H9 (cell line): ENCODE data around the gene CDSN. TPM values are rescaled to one million over a fixed set of nuclear protein-coding genes. Genes with fewer than 3 reads are reported as not detected.

ENCODE experiments used
- DNase-seq: peaks from one replicate; pipeline ENCODE4 v3.0.0-alpha.2; 2017
- H2AFZ ChIP-seq: one replicate; pipeline ENCODE4 v1.6.1; 2013; ENCODE audit warnings: mild to moderate bottlenecking, low read length, control low read depth, moderate library complexity
- H2AK5ac ChIP-seq: 2 replicates; pipeline ENCODE4 v1.6.1; 2013; ENCODE audit warnings: low read length, control low read depth, mixed read lengths; ENCODE audit not compliant: insufficient read length
- H2BK120ac ChIP-seq: one replicate; pipeline ENCODE4 v1.6.1; 2013; ENCODE audit warnings: low read depth, mild to moderate bottlenecking, low read length, control low read depth, inconsistent platforms; ENCODE audit not compliant: poor library complexity, severe bottlenecking
- H2BK12ac ChIP-seq: 2 replicates; pipeline ENCODE4 v1.6.1; 2013; ENCODE audit warnings: low read length, control low read depth, mixed read lengths, low read depth; ENCODE audit not compliant: insufficient read length
- H2BK15ac ChIP-seq: 2 replicates; pipeline ENCODE4 v1.6.1; 2013; ENCODE audit warnings: low read depth, low read length, control low read depth
- H2BK20ac ChIP-seq: one replicate; pipeline ENCODE4 v1.6.1; 2013; ENCODE audit warnings: low read depth, mild to moderate bottlenecking, low read length, control low read depth, inconsistent platforms; ENCODE audit not compliant: poor library complexity, severe bottlenecking
- H2BK5ac ChIP-seq: 2 replicates; pipeline ENCODE4 v1.6.1; 2013; ENCODE audit warnings: low read length, control low read depth, mixed read lengths; ENCODE audit not compliant: insufficient read length
- H3K14ac ChIP-seq: 2 replicates; pipeline ENCODE4 v1.6.1; 2013; ENCODE audit warnings: low read length, control low read depth; ENCODE audit not compliant: insufficient read depth
- H3K18ac ChIP-seq: 2 replicates; pipeline ENCODE4 v1.6.1; 2013; ENCODE audit warnings: low read depth, mild to moderate bottlenecking, mixed read lengths, low read length, control low read depth; ENCODE audit not compliant: insufficient read length
- H3K23ac ChIP-seq: 2 replicates; pipeline ENCODE4 v1.6.1; 2013; ENCODE audit warnings: low read length, control low read depth, mixed read lengths, low read depth; ENCODE audit not compliant: insufficient read length
- H3K23me2 ChIP-seq: 2 replicates; pipeline ENCODE4 v1.6.1; 2013; ENCODE audit warnings: low read depth, mild to moderate bottlenecking, mixed read lengths, low read length, control low read depth; ENCODE audit not compliant: insufficient read length, poor library complexity, severe bottlenecking
- H3K27ac ChIP-seq: 2 replicates; pipeline ENCODE4 v1.5.1; 2013; ENCODE audit warnings: low read length, control low read depth, mixed read lengths, low read depth; ENCODE audit not compliant: insufficient read length
- H3K27me3 ChIP-seq: 2 replicates; pipeline ENCODE4 v1.6.1; 2013; ENCODE audit warnings: low read length, control low read depth, inconsistent platforms; ENCODE audit not compliant: insufficient read depth
- H3K4ac ChIP-seq: 2 replicates; pipeline ENCODE4 v1.6.1; 2013; ENCODE audit warnings: low read depth, mild to moderate bottlenecking, control low read depth, inconsistent platforms, low read length, moderate library complexity
- H3K4me1 ChIP-seq: 2 replicates; pipeline ENCODE4 v1.6.1; 2013; ENCODE audit warnings: low read length, control low read depth, inconsistent platforms; ENCODE audit not compliant: insufficient read depth
- H3K4me2 ChIP-seq: 2 replicates; pipeline ENCODE4 v1.6.1; 2013; ENCODE audit warnings: low read length, control low read depth, mixed read lengths; ENCODE audit not compliant: insufficient read length, insufficient read depth
- H3K56ac ChIP-seq: 2 replicates; pipeline ENCODE4 v1.6.1; 2013; ENCODE audit warnings: low read depth, mild to moderate bottlenecking, mixed read lengths, low read length, control low read depth; ENCODE audit not compliant: insufficient read length
- H3K79me1 ChIP-seq: 2 replicates; pipeline ENCODE4 v1.6.1; 2013; ENCODE audit warnings: low read depth, mild to moderate bottlenecking, moderate library complexity, low read length, control low read depth, inconsistent platforms; ENCODE audit not compliant: insufficient read depth, poor library complexity, severe bottlenecking
- H3K79me2 ChIP-seq: 2 replicates; pipeline ENCODE4 v1.6.1; 2013; ENCODE audit warnings: low read length, control low read depth, inconsistent platforms; ENCODE audit not compliant: insufficient read depth
- H3K9ac ChIP-seq: 2 replicates; pipeline ENCODE4 v1.6.1; 2013; ENCODE audit warnings: low read length, control low read depth, mixed read lengths; ENCODE audit not compliant: insufficient read length; ENCODE audit errors: extremely low read depth
- H3K9me3 ChIP-seq: one replicate; pipeline ENCODE4 v1.6.1; 2013; ENCODE audit warnings: low read depth, low read length, inconsistent platforms; ENCODE audit not compliant: control insufficient read depth
- H3T11ph ChIP-seq: one replicate; pipeline ENCODE4 v1.6.1; 2013; ENCODE audit warnings: mild to moderate bottlenecking, low read length, control low read depth, inconsistent platforms
- H4K20me1 ChIP-seq: one replicate; pipeline ENCODE4 v1.6.1; 2013; ENCODE audit not compliant: control insufficient read depth, insufficient read length, insufficient read depth
- H4K5ac ChIP-seq: 2 replicates; pipeline ENCODE4 v1.6.1; 2013; ENCODE audit warnings: low read depth, mild to moderate bottlenecking, mixed read lengths, low read length, control low read depth; ENCODE audit not compliant: insufficient read length
- H4K8ac ChIP-seq: replicated peaks from 2 replicates; pipeline ENCODE4 v1.6.1; 2013; ENCODE audit warnings: low read length, control low read depth, mixed read lengths, low read depth; ENCODE audit not compliant: insufficient read length
- H4K91ac ChIP-seq: 2 replicates; pipeline ENCODE4 v1.6.1; 2013; ENCODE audit warnings: low read depth, mild to moderate bottlenecking, moderate library complexity, mixed read lengths, low read length, control low read depth; ENCODE audit not compliant: insufficient read length
- H3K27ac Mint-ChIP-seq, 3 experiments: 2 replicates in 2 of 3; 3 replicates in 1 of 3; pipeline ENCODE4 v1.8.0; 2020 to 2021; ENCODE audit warnings: mixed read lengths in 3 of 3, mild to moderate bottlenecking in 1 of 3, moderate library complexity in 1 of 3
- H3K27me3 Mint-ChIP-seq: 2 replicates; pipeline ENCODE4 v1.8.0; 2021; ENCODE audit warnings: low read depth, mild to moderate bottlenecking, moderate library complexity, mixed read lengths
- H3K36me3 Mint-ChIP-seq, 3 experiments: 2 replicates in 2 of 3; 3 replicates in 1 of 3; pipeline ENCODE4 v1.8.0; 2020 to 2021; ENCODE audit warnings: low read depth in 3 of 3, mixed read lengths in 3 of 3; ENCODE audit not compliant: insufficient read depth in 1 of 3
- H3K4me1 Mint-ChIP-seq, 2 experiments: 2 replicates each; pipeline ENCODE4 v1.8.0; 2020; ENCODE audit warnings: mixed read lengths in 2 of 2
- H3K4me3 Mint-ChIP-seq, 2 experiments: 2 replicates in 1 of 2; 3 replicates in 1 of 2; pipeline ENCODE4 v1.8.0; 2020 to 2021; ENCODE audit warnings: mild to moderate bottlenecking in 2 of 2, mixed read lengths in 2 of 2, moderate library complexity in 1 of 2
- H3K9me3 Mint-ChIP-seq, 2 experiments: 2 replicates in 1 of 2; 3 replicates in 1 of 2; pipeline ENCODE4 v1.8.0; 2020; ENCODE audit warnings: mild to moderate bottlenecking in 2 of 2, mixed read lengths in 2 of 2, moderate library complexity in 1 of 2
- WGBS: extraction: QIAGEN DNeasy Blood & Tissue Kit; methylation state at CpG from one replicate; pipeline ENCODE4 v1.1.7; 2013; ENCODE audit warnings: missing lambda C conversion rate, low lambda C conversion rate, mixed read lengths; ENCODE audit not compliant: insufficient read length; ENCODE audit errors: extremely low coverage; 5-methylcytosine and 5-hydroxymethylcytosine counted together
- total RNA-seq: library from RNA; stranded (reverse); gene quantifications from 2 replicates; pipeline ENCODE4 v1.2.1, GENCODE V29; 2021
- TF ChIP-seq, protein P1 (sequence below): fragments of 200-600 bp; sonication (generic); conservative IDR thresholded peaks from 3 replicates; pipeline ENCODE4 v1.8.0; 2021; ENCODE audit warnings: antibody characterized with exemption, mild to moderate bottlenecking

The CDSN gene
- total RNA-seq, 1 experiment from 2014 or later, result not detected

GRCh38 chr6:31081872-31082271 is 38.4 kb downstream of the CDSN start:
- H4K20me1 ChIP-seq, result no peaks in the 10 kb centered on the region
- Mint-ChIP-seq H3K4me1 (peaks cover 17 to 18% of the 10 kb centered on the region in 2 experiments), H3K27ac (no peak overlapping the region), H3K36me3 (no peaks in the 10 kb centered on the region), H3K27me3 (no peaks in the 10 kb centered on the region), H3K4me3 (no peak overlapping the region), H3K9me3 (no peaks in the 10 kb centered on the region)
- no peak overlapping the region for H3K27ac ChIP-seq
- H3K14ac ChIP-seq, result no peak overlapping the region
- no peak overlapping the region for H2BK20ac ChIP-seq
- no peak overlapping the region for H3K9ac ChIP-seq
- no peak overlapping the region for H2AK5ac ChIP-seq
- H2BK15ac ChIP-seq, result no peak overlapping the region
- no peak overlapping the region for H3K18ac ChIP-seq
- no peaks in the 10 kb centered on the region for H3K23me2 ChIP-seq
- peaks cover 4% of the 10 kb centered on the region; the same call in 1 of the 2 replicates for H3K4me1 ChIP-seq
- H3K79me1 ChIP-seq, result no peaks in the 10 kb centered on the region
- no peak for DNase-seq
- H2BK120ac ChIP-seq, result no peak overlapping the region
- H3T11ph ChIP-seq, result no peak overlapping the region
- no CpG with 5 or more reads among the region's 6 CpGs for WGBS
- H2BK12ac ChIP-seq, result no peak overlapping the region
- H4K5ac ChIP-seq, result no peak overlapping the region
- H2AFZ ChIP-seq, result no peak overlapping the region
- no peak overlapping the region for H3K4me2 ChIP-seq
- H3K27me3 ChIP-seq, result no peaks in the 10 kb centered on the region
- no peak overlapping the region for H3K23ac ChIP-seq
- H2BK5ac ChIP-seq, result no peak overlapping the region
- H3K4ac ChIP-seq, result no peak overlapping the region
- H4K91ac ChIP-seq, result no peak overlapping the region
- H3K56ac ChIP-seq, result no peak overlapping the region
- no peaks in the 10 kb centered on the region for H3K79me2 ChIP-seq
- no peaks in the 10 kb centered on the region for H3K9me3 ChIP-seq
- TF ChIP-seq, protein P1, sequence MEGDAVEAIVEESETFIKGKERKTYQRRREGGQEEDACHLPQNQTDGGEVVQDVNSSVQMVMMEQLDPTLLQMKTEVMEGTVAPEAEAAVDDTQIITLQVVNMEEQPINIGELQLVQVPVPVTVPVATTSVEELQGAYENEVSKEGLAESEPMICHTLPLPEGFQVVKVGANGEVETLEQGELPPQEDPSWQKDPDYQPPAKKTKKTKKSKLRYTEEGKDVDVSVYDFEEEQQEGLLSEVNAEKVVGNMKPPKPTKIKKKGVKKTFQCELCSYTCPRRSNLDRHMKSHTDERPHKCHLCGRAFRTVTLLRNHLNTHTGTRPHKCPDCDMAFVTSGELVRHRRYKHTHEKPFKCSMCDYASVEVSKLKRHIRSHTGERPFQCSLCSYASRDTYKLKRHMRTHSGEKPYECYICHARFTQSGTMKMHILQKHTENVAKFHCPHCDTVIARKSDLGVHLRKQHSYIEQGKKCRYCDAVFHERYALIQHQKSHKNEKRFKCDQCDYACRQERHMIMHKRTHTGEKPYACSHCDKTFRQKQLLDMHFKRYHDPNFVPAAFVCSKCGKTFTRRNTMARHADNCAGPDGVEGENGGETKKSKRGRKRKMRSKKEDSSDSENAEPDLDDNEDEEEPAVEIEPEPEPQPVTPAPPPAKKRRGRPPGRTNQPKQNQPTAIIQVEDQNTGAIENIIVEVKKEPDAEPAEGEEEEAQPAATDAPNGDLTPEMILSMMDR, result no peak
- no peak overlapping the region for H4K8ac ChIP-seq
